ENCODE results near the gene MOK. TPM values are rescaled to one million over a fixed set of nuclear protein-coding genes. Genes with fewer than 3 reads are reported as not detected.

Gene MOK
- total RNA-seq, 4 donors from 2014 or later: 3.0 to 16.0 (median 11.1) TPM

- no peak for TF ChIP-seq POLR2A (IDR thresholded peaks at IDR 0.05)
- TF ChIP-seq EP300 (IDR thresholded peaks at IDR 0.05; ENCODE audit: low read depth): no peak
- TF ChIP-seq POLR2AphosphoS5 (IDR thresholded peaks at IDR 0.05): no peak
- TF ChIP-seq CTCF (IDR thresholded peaks at IDR 0.05): no peak
- H3K4me1 ChIP-seq: peaks cover 12 to 45% (median 33%) of the 10 kb centered on the region in 4 donors
- intact Hi-C loops (cut with DNase I; ENCODE audit: low total_unique reads) (no loop called here), in situ Hi-C loops (cut with MboI; ENCODE audit: low pct_ligation_motif_present in 1 of 4, low pct_unique_long_range_greater_than_20kb in 1 of 4, low sequenced_read_pairs in 3 of 4) (loop anchor here in 1 of 4 donors (25.0 kb wide), 3 partner anchors 259 to 609 kb away; partner anchors contain the start of gene DYNC1H1)
- peak overlapping the region in 2 of 4 donors; percentile 83 to 95 for H3K4me3 ChIP-seq
- H3K27ac ChIP-seq: peak overlapping the region; percentile 91 to 97 (median 92)
- 93% methylated on average over 4 to 17 of the region's 17 CpGs for WGBS, 2 donors (ENCODE audit: low coverage in 1 of 2)
- H3K36me3 ChIP-seq: no peaks in the 10 kb centered on the region
- no peak for DNase-seq
- no peaks in the 10 kb centered on the region for H3K27me3 ChIP-seq
- no peaks in the 10 kb centered on the region for H3K9me3 ChIP-seq
Observed at GRCh38 chr14:102320671-102321455, 15.9 kb upstream of the MOK start.

- Histone ChIP-seq H3K36me3 (no peaks in the 10 kb centered on the region), H3K4me3 (peak overlapping the region; percentile 54 to 95 (median 87)), H3K27ac (peak overlapping the region; percentile 91 to 97 (median 92)), H3K27me3 (no peaks in the 10 kb centered on the region), H3K4me1 (peaks cover 12 to 46% (median 34%) of the 10 kb centered on the region in 4 donors), H3K9me3 (no peaks in the 10 kb centered on the region)
- intact Hi-C loops (cut with DNase I; ENCODE audit: low total_unique reads) (no loop called here), in situ Hi-C loops (cut with MboI; ENCODE audit: low pct_ligation_motif_present in 1 of 4, low pct_unique_long_range_greater_than_20kb in 1 of 4, low sequenced_read_pairs in 3 of 4) (loop anchor here in 1 of 4 donors (25.0 kb wide), 3 partner anchors 258 to 608 kb away; partner anchors contain the start of gene DYNC1H1)
- 5 to 6% methylated on average over 4 to 30 of the region's 30 CpGs for WGBS, 2 donors (ENCODE audit: low coverage in 1 of 2)
- DNase-seq: peak; percentile 44
- TF ChIP-seq CTCF (IDR thresholded peaks at IDR 0.05) (no peak), POLR2AphosphoS5 (IDR thresholded peaks at IDR 0.05) (no peak), POLR2A (IDR thresholded peaks at IDR 0.05) (no peak), EP300 (IDR thresholded peaks at IDR 0.05; ENCODE audit: low read depth) (no peak)
Observed at GRCh38 chr14:102320033-102320660, 15.2 kb upstream of the MOK start.

- TF ChIP-seq POLR2A (IDR thresholded peaks at IDR 0.05): peak; percentile 21
- TF ChIP-seq EP300 (IDR thresholded peaks at IDR 0.05; ENCODE audit: low read depth): no peak
- TF ChIP-seq CTCF (IDR thresholded peaks at IDR 0.05): no peak
- peak; percentile 64 to 71 (median 67) for TF ChIP-seq POLR2AphosphoS5 (IDR thresholded peaks at IDR 0.05)
- in situ Hi-C loops (cut with MboI; ENCODE audit: low pct_ligation_motif_present in 1 of 4, low pct_unique_long_range_greater_than_20kb in 1 of 4, low sequenced_read_pairs in 3 of 4): loop anchor here in 1 of 4 donors (10.0 to 25.0 kb wide), 4 partner anchors 85 to 607 kb away; partner anchors contain the start of gene DYNC1H1
- Histone ChIP-seq H3K4me3 (peak within 1 kb of the TSS; percentile 54 to 95 (median 87)), H3K27me3 (no peaks in the 10 kb centered on the region), H3K27ac (peak within 1 kb of the TSS; percentile 91 to 97 (median 92)), H3K36me3 (no peaks in the 10 kb centered on the region), H3K4me1 (peaks cover 12 to 50% (median 37%) of the 10 kb centered on the region in 4 donors), H3K9me3 (no peaks in the 10 kb centered on the region)
- intact Hi-C loops (cut with DNase I; ENCODE audit: low total_unique reads): loop anchor here (5.0 kb wide), 1 partner anchor 272 kb away; no protein-coding TSS in a partner anchor
- 2% methylated on average over 70 of the region's 71 CpGs; no CpG with 5 or more reads in 1 of the 2 donors for WGBS, 2 donors (ENCODE audit: low coverage in 1 of 2)
- peak; percentile 94 for DNase-seq
Observed at GRCh38 chr14:102319351-102320032, 14.5 kb upstream of the MOK start, which contains the start of gene ZNF839. Gene ZNF839 (plus strand): TSS chr14:102319746. CDS start chr14:102319766, 20 bp downstream.
